CD4-positive, alpha-beta memory T cell (primary cell): ENCODE results near the gene NFATC4. TPM values are rescaled to one million over a fixed set of nuclear protein-coding genes. Genes with fewer than 3 reads are reported as not detected.
A peak's percentile ranks its signal among the peaks of the same experiment; 100 is the strongest.

Experiments used
- CTCF ChIA-PET: fragments of 350-600 bp; sonication (Branson Sonifier 250); formaldehyde crosslinking; loops from one replicate; lab custom pipeline; 2021; ENCODE audit warnings: inconsistent platforms; ENCODE audit not compliant: partially characterized antibody; lab: Charles Lee
- POLR2A ChIA-PET: fragments of 350-600 bp; sonication (Branson Sonifier 250); formaldehyde crosslinking; loops from one replicate; lab custom pipeline; 2021; ENCODE audit not compliant: partially characterized antibody; lab: Charles Lee
- DNase-seq, 5 donors: peaks; one replicate each; pipeline versions ENCODE4 v3.0.0 to v3.0.0-alpha.2; 2020 to 2022; ENCODE audit warnings: mixed read lengths in 1 of 5
- H3K27ac ChIP-seq: one replicate; pipeline ENCODE4 v1.7.0; 2013; ENCODE audit warnings: low read depth, low read length
- H3K27me3 ChIP-seq: 2 replicates; pipeline ENCODE4 v1.7.0; 2013; ENCODE audit warnings: mild to moderate bottlenecking, low read length, moderate library complexity; ENCODE audit not compliant: insufficient read depth
- H3K36me3 ChIP-seq: 2 replicates; pipeline ENCODE4 v1.7.0; 2013; ENCODE audit warnings: mild to moderate bottlenecking, low read length, moderate library complexity; ENCODE audit not compliant: insufficient read depth
- H3K4me1 ChIP-seq: 2 replicates; pipeline ENCODE4 v1.7.0; 2013; ENCODE audit warnings: mild to moderate bottlenecking, low read length, moderate library complexity; ENCODE audit not compliant: insufficient read depth
- H3K4me3 ChIP-seq, 2 donors: one replicate each; pipeline ENCODE4 v1.7.0; 2013; ENCODE audit warnings: low read length in 2 of 2, mild to moderate bottlenecking in 1 of 2
- H3K9me3 ChIP-seq, 2 donors: one replicate each; pipeline ENCODE4 v1.7.0; 2013; ENCODE audit warnings: low read length in 2 of 2, control low read depth in 1 of 2; ENCODE audit not compliant: control insufficient read depth in 1 of 2
- H3K27ac Mint-ChIP-seq, 7 donors: one replicate each; pipeline ENCODE4 v1.8.0; 2020 to 2021; ENCODE audit warnings: mixed read lengths in 7 of 7, mild to moderate bottlenecking in 6 of 7, inconsistent platforms in 3 of 7, moderate library complexity in 3 of 7
- H3K27me3 Mint-ChIP-seq, 2 donors: one replicate each; pipeline ENCODE4 v1.8.0; 2020 to 2021; ENCODE audit warnings: mixed read lengths in 2 of 2
- H3K36me3 Mint-ChIP-seq, 2 donors: one replicate each; pipeline ENCODE4 v1.8.0; 2020 to 2021; ENCODE audit warnings: mixed read lengths in 2 of 2, inconsistent platforms in 1 of 2, mild to moderate bottlenecking in 1 of 2
- H3K4me1 Mint-ChIP-seq, 4 donors: one replicate each; pipeline ENCODE4 v1.8.0; 2020 to 2021; ENCODE audit warnings: mixed read lengths in 4 of 4, mild to moderate bottlenecking in 1 of 4
- H3K4me3 Mint-ChIP-seq, 8 donors: one replicate each; pipeline ENCODE4 v1.8.0; 2020 to 2021; ENCODE audit warnings: mixed read lengths in 8 of 8, mild to moderate bottlenecking in 7 of 8, moderate library complexity in 6 of 8, inconsistent platforms in 3 of 8
- H3K9me3 Mint-ChIP-seq, 8 donors: one replicate each; pipeline ENCODE4 v1.8.0; 2020 to 2021; ENCODE audit warnings: mixed read lengths in 8 of 8, mild to moderate bottlenecking in 5 of 8, inconsistent platforms in 3 of 8, moderate library complexity in 1 of 8
- intact Hi-C: fragments of 100-400 bp; cut with micrococcal nuclease; formaldehyde crosslinking; loops from one replicate; pipeline ENCODE4 v1.15.1; 2023
- polyA plus RNA-seq, 2 donors: library from polyadenylated mRNA; unstranded; fragments of 300-500 nt; fragmentation: Illumina TruSeq; gene quantifications; one replicate each; pipeline ENCODE4 v1.2.3, GENCODE V29; 2021
- total RNA-seq, 2 experiments: library from RNA; stranded (reverse); gene quantifications; one replicate each; pipeline ENCODE4 v1.2.3, GENCODE V29; 2021

NFATC4 gene
- total and polyA plus RNA-seq, 4 experiments from 2014 or later: not detected

DNA sequence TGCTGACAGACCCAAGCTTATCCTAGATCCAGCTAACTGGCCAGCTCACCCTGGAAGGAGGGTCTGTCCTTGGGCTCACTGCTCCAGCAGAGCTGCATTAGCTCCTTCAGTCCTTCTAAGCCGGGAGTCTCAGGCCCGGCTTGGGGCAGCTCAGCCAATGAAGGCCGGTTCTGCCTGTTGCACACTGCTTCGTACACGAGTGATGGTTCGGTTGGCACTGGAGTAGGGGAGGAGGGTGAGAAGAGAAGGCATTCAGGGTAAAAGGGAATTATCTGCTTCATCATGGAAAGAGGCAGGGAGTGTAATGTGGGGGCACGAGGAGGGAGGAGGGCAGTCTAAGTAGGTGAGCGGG is 30.2 kb upstream of the NFATC4 start:
- no peak for DNase-seq
- intact Hi-C loops: no loop called here
- Mint-ChIP-seq H3K4me1 (peaks cover 24 to 65% (median 42%) of the 10 kb centered on the region in 4 donors), H3K36me3 (peaks cover 32% of the 10 kb centered on the region in 2 donors), H3K4me3 (peak overlapping the region; percentile 50 to 98 (median 96)), H3K9me3 (peaks cover 0 to 5% (median 0%) of the 10 kb centered on the region in 8 donors), H3K27ac (peak overlapping the region in 4 of 7 donors; percentile 16 to 72 (median 31)), H3K27me3 (peaks cover 5 to 12% of the 10 kb centered on the region in 2 donors)
- H3K36me3 ChIP-seq: peaks cover 18% of the 10 kb centered on the region
- H3K9me3 ChIP-seq: no peaks in the 10 kb centered on the region
- no peak overlapping the region for H3K4me3 ChIP-seq
- peaks cover 11% of the 10 kb centered on the region for H3K27me3 ChIP-seq
- CTCF ChIA-PET: interaction anchor here (0.9 to 23.0 kb wide), 5 partner anchors 10 to 94 kb away, joined by 4 to 791 read pairs (median 4); partner anchors contain the start of genes CBLN3, CIDEB, KHNYN and LTB4R
- H3K27ac ChIP-seq: no peak overlapping the region
- POLR2A ChIA-PET: interaction anchor here (1.6 to 12.5 kb wide), 4 partner anchors 30 to 101 kb away, joined by 8 to 361 read pairs (median 92); partner anchors contain the start of genes CBLN3, CIDEB, KHNYN and SDR39U1
- H3K4me1 ChIP-seq: peaks cover 49% of the 10 kb centered on the region

DNA sequence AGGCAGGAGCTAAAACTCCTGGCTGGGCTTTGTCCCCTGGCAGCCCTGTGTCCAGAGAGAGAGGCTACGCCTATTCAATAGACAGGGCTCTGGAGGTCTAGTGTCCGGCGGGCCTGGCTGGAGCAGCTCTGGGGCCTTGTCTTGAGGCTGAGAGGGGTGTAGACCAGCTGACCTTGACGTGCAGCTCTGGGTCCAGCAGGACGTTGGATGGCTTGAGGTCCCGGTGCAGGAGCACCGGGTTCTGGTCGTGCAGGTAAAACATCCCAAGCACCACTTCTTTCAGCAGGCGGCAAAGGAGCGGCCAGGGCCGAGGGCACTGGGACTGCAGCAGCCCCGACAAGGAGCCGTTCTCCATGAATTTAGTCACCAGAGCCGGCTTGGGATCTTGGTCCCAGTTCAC is 29.1 kb upstream of the NFATC4 start:
- ChIA-PET CTCF (interaction anchor here (0.9 to 23.0 kb wide), 4 partner anchors 9 to 93 kb away, joined by 4 to 791 read pairs (median 118); partner anchors contain the start of genes CBLN3, CIDEB, KHNYN and LTB4R), POLR2A (interaction anchor here (0.8 to 12.5 kb wide), 11 partner anchors 8 to 150 kb away, joined by 3 to 361 read pairs (median 6); partner anchors contain the start of genes CBLN3, CHMP4A, CIDEB and IPO4)
- Mint-ChIP-seq H3K9me3 (no peaks in the 10 kb centered on the region), H3K27me3 (peaks cover 7 to 13% of the 10 kb centered on the region in 2 donors), H3K4me1 (peaks cover 20 to 56% (median 35%) of the 10 kb centered on the region in 4 donors), H3K4me3 (peak overlapping the region; percentile 93 to 98 (median 96)), H3K36me3 (peaks cover 32% of the 10 kb centered on the region in 2 donors), H3K27ac (peak overlapping the region in 4 of 7 donors; percentile 16 to 80 (median 60))
- H3K4me1 ChIP-seq: peaks cover 38% of the 10 kb centered on the region
- peaks cover 18% of the 10 kb centered on the region for H3K36me3 ChIP-seq
- DNase-seq: no peak
- intact Hi-C loops: no loop called here
- no peaks in the 10 kb centered on the region for H3K9me3 ChIP-seq
- H3K27me3 ChIP-seq: peaks cover 9% of the 10 kb centered on the region
- H3K4me3 ChIP-seq: peak overlapping the region; percentile 85 to 86
- H3K27ac ChIP-seq: no peak overlapping the region

DNA sequence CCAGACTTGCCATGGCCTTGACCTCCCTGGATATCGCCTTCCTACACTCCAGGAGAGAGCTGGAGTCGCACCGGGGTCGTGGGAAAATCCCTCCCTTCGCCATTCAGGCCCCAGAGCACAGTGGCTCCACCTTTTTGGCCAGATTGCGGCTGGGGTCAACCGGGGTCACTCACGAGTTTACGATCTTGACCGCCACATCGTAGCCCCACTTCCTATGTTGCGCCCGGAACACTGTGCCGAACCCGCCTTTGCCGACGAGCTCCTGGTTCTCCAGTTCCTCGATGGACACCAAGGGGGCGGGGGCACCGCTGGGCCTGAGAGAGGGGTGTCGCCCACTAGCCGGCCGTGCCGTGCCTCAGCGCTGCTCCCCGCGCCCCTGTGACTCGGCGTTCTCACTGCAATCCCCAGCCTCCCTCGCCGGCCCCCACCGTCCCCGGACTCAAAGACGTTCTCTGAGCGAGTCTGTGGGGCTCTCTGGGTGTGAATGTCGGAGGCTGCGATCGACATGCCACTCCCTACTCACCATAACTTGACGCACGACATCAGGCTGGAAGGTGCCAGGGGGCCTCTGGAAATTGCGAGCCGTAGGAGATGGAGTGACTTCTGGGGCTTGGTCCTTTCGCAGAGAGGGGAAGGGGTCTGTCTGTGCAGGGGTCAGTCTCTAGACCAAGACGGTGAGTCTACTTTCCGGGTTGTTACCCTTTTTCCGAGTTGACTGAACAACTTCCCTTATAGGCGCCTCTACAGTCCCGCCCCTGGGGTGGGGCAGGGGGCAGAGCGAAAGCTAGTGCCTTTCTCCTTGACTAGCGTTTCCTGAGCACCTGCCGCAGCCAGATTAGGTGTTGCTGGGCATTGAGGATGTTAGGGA is 28.5 kb upstream of the NFATC4 start, which contains the start of gene RIPK3:
Gene RIPK3 (minus strand): TSS at position 708 of the 868 bp plus-strand sequence. CDS start 165 bp downstream, at position 543.
- Mint-ChIP-seq H3K27ac (peak within 1 kb of the TSS; percentile 82 to 98 (median 96)), H3K4me3 (peak within 1 kb of the TSS; percentile 93 to 98 (median 96)), H3K27me3 (peaks cover 7 to 13% of the 10 kb centered on the region in 2 donors), H3K9me3 (no peaks in the 10 kb centered on the region), H3K36me3 (peaks cover 32% of the 10 kb centered on the region in 2 donors), H3K4me1 (peaks cover 17 to 50% (median 31%) of the 10 kb centered on the region in 4 donors)
- Histone ChIP-seq H3K36me3 (peaks cover 18% of the 10 kb centered on the region), H3K4me1 (peaks cover 32% of the 10 kb centered on the region), H3K27ac (peak within 1 kb of the TSS; percentile 67), H3K4me3 (peak within 1 kb of the TSS; percentile 85 to 86), H3K9me3 (no peaks in the 10 kb centered on the region), H3K27me3 (peaks cover 5% of the 10 kb centered on the region)
- POLR2A ChIA-PET: interaction anchor here (0.6 to 12.5 kb wide), 20 partner anchors 9 to 226 kb away, joined by 3 to 361 read pairs (median 4); partner anchors contain the start of genes CBLN3, CHMP4A, CIDEB and DHRS1
- peak; percentile 65 to 80 (median 68) for DNase-seq
- intact Hi-C loops: no loop called here
- CTCF ChIA-PET: interaction anchor here (0.5 to 23.0 kb wide), 7 partner anchors 18 to 282 kb away, joined by 3 to 791 read pairs (median 4); partner anchors contain the start of genes CBLN3, CIDEB, KHNYN and LTB4R

DNA sequence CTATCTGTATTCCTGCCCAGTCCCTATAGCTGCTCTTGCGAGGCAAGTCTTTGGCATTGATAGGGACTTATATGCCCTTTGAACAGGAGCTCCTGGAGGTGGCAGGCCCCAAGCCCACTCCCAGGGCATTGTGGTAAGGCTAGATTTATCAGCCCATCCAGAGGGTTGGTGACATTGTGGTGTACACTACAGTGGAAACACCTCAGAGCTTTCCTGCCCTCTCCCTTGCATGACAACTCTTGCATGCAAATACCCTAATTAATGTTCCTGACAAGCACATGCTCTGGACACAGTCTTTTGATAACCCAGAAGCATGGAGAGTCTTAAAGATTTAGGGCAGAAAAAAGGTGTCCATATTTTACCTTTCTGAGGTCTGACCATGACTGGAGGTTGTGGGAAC is 27.4 kb upstream of the NFATC4 start:
- Mint-ChIP-seq H3K27ac (peak overlapping the region in 1 of 7 donors; percentile 82), H3K36me3 (peaks cover 27 to 32% of the 10 kb centered on the region in 2 donors), H3K4me3 (peak overlapping the region in 3 of 8 donors; percentile 95 to 98 (median 97)), H3K27me3 (peaks cover 12 to 14% of the 10 kb centered on the region in 2 donors), H3K9me3 (no peaks in the 10 kb centered on the region), H3K4me1 (peaks cover 16 to 41% (median 27%) of the 10 kb centered on the region in 4 donors)
- POLR2A ChIA-PET: interaction anchor here (1.0 to 12.5 kb wide), 8 partner anchors 8 to 98 kb away, joined by 3 to 361 read pairs (median 7); partner anchors contain the start of genes CBLN3, KHNYN, LTB4R and LTB4R2
- no peaks in the 10 kb centered on the region for H3K9me3 ChIP-seq
- H3K27me3 ChIP-seq: no peaks in the 10 kb centered on the region
- H3K4me1 ChIP-seq: peaks cover 24% of the 10 kb centered on the region
- CTCF ChIA-PET: interaction anchor here (0.8 to 23.0 kb wide), 5 partner anchors 8 to 98 kb away, joined by 4 to 791 read pairs (median 12); partner anchors contain the start of genes CBLN3, CIDEB, KHNYN and LTB4R
- no peak overlapping the region for H3K27ac ChIP-seq
- DNase-seq: no peak
- intact Hi-C loops: no loop called here
- H3K4me3 ChIP-seq: no peak overlapping the region
- peaks cover 18% of the 10 kb centered on the region for H3K36me3 ChIP-seq

DNA sequence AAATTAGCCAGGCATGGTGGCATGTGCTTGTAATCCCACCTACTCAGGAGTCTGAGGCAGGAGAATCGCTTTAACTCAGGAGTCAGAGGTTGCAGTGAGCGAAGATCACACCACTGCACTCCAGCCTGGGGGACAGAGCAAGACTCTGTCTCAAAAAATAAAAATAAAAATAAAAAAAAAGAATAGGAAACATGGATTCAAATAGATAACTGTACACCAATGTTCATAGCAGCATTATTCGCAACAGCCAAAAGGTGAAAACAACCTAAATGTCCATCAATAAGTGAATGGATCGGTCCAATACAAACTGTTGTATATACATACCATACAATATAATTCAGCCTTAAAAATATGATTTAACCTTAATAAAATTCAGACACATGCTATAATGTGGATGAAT is 25.1 kb upstream of the NFATC4 start:
- Mint-ChIP-seq H3K27ac (no peak overlapping the region), H3K4me3 (no peak overlapping the region), H3K4me1 (peaks cover 14 to 27% (median 18%) of the 10 kb centered on the region in 4 donors), H3K36me3 (peaks cover 7 to 12% of the 10 kb centered on the region in 2 donors), H3K27me3 (peaks cover 12 to 20% of the 10 kb centered on the region in 2 donors), H3K9me3 (no peaks in the 10 kb centered on the region)
- H3K9me3 ChIP-seq: no peaks in the 10 kb centered on the region
- intact Hi-C loops: no loop called here
- H3K27ac ChIP-seq: no peak overlapping the region
- DNase-seq: no peak
- H3K4me1 ChIP-seq: peaks cover 21% of the 10 kb centered on the region
- no peak overlapping the region for H3K4me3 ChIP-seq
- ChIA-PET POLR2A (interaction anchor here (1.9 kb wide), 1 partner anchor 101 kb away, joined by 4 read pairs; no protein-coding TSS in a partner anchor), CTCF (interaction anchor here (5.7 to 23.0 kb wide), 2 partner anchors 10 to 89 kb away, joined by 46 to 791 read pairs; partner anchors contain the start of genes ADCY4, CBLN3, KHNYN and SDR39U1)
- no peaks in the 10 kb centered on the region for H3K27me3 ChIP-seq
- peaks cover 5% of the 10 kb centered on the region for H3K36me3 ChIP-seq

DNA sequence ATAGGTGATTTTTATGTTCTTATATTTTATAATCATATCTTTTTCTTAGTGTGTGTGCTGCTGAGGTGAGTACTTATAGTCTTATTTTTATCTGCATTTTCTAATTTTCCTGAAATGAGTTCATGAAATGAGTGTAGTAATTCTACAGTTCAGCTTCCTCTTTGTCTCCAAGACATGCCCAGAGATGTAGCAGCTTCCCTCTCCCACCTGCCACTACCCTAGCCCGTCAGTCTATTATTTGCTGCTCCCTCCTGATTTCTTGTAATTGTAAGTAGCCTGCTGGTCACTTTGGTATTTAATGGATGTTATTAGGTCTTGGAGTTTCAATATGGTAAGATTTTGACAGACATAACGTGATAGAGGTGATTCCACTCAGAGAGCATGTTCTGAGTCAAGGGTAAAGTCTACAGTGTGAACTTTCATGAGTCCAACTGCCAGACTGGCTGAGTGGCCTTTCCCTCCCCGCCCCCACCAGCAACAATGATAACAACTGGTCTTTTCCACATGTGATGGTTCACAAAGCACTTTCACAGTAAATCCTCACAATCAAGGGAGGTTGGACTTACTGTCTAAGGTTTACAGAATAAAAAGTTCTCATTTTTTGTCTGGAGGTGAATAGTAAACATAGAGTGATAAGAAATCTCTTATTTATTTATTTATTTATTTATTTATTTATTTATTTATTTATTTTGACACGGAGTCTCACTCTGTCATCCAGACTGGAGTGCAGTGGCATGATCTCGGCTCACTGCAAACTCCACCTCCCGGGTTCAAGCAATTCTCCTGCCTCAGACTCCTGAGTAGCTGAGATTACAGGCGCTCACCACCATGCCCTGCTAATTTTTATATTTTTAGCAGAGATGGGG is 24.0 kb upstream of the NFATC4 start:
- Mint-ChIP-seq H3K27ac (no peak overlapping the region), H3K9me3 (no peaks in the 10 kb centered on the region), H3K4me1 (peaks cover 7 to 16% (median 10%) of the 10 kb centered on the region in 4 donors), H3K4me3 (no peak overlapping the region), H3K36me3 (peaks cover 0 to 4% of the 10 kb centered on the region in 2 donors), H3K27me3 (peaks cover 12 to 23% of the 10 kb centered on the region in 2 donors)
- intact Hi-C loops: no loop called here
- Histone ChIP-seq H3K27ac (no peak overlapping the region), H3K27me3 (no peaks in the 10 kb centered on the region), H3K36me3 (no peaks in the 10 kb centered on the region), H3K4me1 (peaks cover 10% of the 10 kb centered on the region), H3K4me3 (no peak overlapping the region), H3K9me3 (no peaks in the 10 kb centered on the region)
- DNase-seq: no peak
- ChIA-PET CTCF (interaction anchor here (5.7 kb wide), 1 partner anchor 11 kb away, joined by 46 read pairs; the partner anchor contains the start of gene ADCY4), POLR2A (no interaction called here)
